ENCODE measurements around the gene KASH5.

The KASH5 gene

GRCh38 chr19:49387936-49388372 lies at the start of gene KASH5:
Gene KASH5 (plus strand): TSS chr19:49388249. CDS start chr19:49390884, 2,635 bp downstream.
- DNase-seq, result no peak

- no peak for DNase-seq
Observed at GRCh38 chr19:49338691-49339300, 49.3 kb upstream of the KASH5 start.

DNA sequence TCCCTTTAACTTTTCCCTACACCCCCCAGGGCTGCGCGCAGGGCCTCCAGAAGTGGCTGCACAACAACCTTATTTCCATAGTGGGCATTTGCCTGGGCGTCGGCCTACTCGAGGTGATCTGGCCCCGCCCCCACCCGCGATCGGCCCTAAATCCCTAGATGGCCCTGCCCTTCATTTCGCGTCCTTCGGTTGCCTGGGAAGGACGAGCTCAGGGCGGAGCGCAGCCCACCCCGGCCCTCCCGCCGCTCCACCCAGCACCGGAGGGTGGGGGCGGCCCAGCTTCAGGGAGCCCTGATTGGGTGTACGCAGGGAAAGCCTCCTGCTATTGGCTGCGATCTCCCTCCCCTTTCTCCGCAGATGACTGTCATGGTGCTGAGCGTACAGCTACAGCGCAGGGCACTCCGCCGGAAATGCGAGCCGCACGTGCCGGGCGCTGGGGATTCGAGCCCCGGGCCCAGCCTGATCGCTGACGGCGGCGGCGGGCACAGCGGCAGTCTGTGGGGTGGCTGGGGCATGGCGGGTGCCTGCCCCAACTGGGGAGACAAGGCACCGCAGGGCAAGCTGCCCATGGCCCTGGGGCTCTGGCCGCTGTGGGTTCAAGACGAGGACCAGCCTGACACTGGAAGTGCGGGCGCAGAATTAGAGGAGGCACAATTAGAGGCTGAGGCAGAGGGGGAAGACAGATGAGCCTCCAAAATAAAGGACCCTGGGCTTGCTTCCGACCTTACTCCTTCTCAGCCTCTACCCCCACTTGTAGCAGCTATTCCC lies 48.6 kb upstream of the KASH5 start:
- no peak for DNase-seq

GRCh38 chr19:49340069-49340864 lies 47.8 kb upstream of the KASH5 start:
- no peak for DNase-seq

DNA sequence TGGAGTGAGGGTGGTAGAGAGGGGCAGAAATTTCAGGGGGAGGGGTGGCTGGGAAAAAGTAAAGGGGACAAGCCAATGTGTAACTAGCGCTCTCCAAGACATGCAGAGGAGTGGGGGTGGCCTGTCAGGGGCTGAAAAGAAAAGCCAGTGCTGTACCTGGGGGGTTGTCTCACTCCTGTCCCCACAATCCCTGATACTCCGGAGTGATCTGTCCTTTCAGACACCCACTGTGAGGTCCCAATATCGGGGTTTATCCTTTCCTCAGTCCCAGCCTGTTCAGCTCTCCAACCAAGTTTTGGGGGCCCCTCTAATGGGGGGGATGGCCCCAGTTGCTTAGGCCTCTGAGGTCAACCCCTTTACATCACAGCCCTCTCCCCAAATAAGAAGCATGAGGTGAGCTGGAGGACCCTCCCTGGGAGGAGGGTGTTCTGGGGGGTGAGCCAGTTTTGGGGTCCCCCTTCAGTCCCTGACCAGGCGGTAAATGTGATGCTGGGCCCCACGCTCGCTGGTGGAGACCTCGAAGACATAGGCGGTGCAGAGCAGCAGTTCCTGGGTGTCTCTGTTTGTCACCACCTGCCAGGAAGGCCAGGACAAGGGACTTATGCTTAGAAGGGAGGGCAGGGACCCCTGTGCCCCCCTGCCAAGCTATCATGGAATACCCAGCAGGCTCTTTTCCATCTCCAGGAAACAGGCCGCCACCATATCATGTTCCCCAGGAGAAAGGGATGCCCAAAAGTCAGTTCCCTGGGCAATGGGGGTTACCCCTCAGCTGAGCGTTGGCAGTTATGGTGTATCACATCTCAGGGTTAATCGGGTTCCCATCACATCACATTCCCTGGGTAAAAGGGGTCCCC lies 47.0 kb upstream of the KASH5 start:
- no peak for DNase-seq

GRCh38 chr19:49342291-49342721 lies 45.7 kb upstream of the KASH5 start:
- no peak for DNase-seq

DNA sequence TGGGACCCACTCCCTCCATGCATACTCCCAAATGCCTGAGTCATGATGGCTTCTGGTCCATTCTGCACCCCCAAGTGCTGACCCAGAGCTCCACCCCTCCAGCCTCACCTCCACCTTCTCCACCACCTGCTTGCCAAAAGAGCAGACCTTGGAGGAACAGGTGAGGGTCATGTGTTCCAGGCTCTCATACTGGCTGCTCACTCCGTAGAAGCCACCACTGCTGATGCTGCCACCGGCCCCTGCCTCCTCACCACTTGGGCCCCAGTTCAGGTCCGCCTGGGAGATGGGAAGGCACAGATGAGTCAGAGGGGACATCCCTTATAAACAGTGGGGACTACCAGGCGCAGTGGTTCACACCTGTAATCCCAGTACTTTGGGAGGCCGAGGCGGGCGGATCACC lies 44.9 kb upstream of the KASH5 start:
- DNase-seq, result no peak

GRCh38 chr19:49344505-49345423 lies 43.3 kb upstream of the KASH5 start:
- DNase-seq, result no peak

- no peak for DNase-seq
Observed at GRCh38 chr19:49347191-49347590, 40.9 kb upstream of the KASH5 start.

GRCh38 chr19:49347835-49348234 lies 40.2 kb upstream of the KASH5 start:
- DNase-seq, result no peak

DNA sequence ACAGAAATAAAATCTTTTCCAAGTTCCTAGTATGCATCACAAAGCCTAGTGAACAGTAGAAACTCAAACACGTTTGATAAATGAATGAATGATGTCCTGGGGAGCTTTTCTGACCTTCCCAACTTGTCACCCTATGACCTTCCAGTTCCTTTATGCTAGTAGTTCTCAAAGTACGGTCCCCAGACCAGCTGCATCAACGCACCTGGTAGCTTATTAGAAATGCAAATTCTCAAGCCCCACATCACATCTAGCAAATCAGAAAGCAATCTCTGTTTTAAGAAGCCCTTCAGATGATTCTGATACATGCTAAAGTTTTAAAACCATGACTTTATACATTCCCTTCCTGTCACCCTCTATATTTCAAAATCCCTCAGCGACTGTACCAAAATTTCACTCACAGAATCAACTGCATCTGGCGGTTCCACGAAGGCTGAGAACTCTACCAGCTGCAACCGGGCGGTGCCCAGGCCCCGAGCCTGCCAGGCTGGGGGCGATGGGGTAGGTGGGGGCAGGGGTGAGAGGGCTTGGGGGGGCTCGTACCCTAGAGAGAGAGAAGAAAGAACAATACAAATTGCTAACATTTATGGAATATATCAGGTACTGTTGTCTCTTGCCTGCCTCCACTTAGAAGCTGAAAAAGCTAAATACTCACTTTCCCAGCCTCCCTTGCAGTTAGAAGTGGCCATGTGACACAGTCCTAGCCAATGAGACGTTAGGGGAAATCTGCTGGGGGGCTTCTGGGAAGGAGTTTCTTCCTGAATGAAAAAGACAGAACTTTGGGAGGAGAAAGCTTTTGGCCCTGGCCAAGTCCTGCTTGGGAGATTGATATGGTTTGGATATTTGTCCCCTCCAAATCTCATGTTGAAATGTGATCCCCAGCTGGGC lies 39.5 kb upstream of the KASH5 start:
- no peak for DNase-seq

- no peak for DNase-seq
Observed at GRCh38 chr19:49349567-49349966, 38.5 kb upstream of the KASH5 start.

GRCh38 chr19:49355909-49356353 lies 32.1 kb upstream of the KASH5 start:
- no peak for DNase-seq

DNA sequence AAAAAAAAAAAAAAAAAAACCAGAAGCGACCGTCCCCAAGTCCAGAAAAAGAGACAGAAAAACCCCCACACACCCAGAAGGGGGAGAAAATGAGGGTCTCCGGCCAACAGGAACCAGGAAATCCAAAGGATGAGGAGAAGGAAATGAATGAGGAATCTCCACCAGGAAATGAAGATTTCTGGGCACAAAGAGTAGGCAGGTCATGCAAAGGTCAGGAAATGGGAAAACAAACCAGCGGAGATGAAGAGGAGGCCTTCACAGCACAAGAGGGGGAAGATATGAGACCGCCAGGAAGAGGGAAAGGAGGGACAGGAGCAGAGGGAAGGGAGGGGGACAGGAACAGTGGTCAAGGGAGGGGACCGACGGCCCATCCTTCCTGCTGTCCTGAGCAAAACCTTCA lies 31.7 kb upstream of the KASH5 start:
- no peak for DNase-seq

DNA sequence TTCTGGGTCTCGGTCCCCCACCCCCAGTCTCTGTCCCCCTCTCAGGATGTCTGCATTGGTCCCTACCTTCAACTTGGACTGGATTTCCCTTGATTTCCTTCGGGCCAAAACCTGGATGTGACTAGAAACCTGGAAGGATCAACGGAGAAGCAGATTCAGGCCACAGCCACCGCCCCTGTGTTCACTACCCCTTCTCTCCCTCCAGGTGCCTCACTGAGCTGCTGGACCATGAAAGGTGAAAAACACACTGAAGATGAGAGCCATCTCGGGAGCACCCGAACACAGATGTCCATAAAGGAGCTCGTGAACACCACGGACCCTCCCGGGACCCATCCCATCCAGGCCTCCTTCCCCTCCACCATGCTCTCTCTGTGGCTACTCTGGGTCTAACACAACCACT lies 30.9 kb upstream of the KASH5 start:
- no peak for DNase-seq

DNA sequence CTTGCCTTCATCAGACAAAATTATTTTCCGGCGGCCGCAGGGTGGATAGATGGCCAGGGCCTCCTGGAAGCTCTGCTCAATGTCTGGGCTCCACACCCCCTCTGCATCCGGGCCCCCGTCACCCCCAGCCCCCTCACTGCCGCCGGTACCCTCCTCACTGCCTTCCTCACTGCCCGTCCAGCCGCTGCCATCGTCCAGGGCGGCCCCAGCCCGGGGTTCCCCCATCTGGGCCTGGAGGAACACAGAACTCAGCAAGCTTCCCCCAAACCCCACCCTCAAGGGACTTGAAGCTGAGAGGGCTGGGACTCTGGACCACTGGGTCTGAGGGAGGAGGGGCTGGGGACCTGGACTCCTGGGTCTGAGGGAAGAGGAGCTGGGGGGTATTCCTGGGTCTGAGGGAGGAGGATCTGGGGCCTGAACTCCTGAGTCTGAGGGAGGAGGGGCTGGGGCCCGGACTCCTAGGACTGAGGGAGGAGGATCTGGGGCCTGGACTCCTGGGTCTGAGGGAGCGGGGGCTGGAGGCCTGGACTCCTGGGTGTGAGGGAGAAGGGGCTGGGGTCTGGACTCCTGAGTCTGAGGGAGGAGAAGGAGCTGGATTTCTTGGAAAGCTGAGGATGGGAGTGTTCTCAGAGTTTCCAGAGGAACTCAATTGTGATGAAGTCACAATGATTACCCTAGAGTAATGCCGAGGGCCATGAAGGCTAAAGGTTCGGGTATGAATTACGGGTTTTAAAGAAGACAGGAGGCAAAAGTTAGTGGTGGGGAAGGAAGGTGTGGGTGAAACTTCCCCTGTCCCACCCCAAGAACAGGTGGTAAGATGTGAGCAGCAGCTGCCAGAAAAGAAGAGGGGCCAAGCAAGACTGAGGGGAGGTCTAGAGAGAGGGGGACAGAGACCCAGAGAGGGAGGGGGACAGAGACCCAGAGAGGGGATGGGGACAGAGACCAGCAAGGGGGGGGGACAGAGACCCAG lies 27.9 kb upstream of the KASH5 start:
- no peak for DNase-seq

DNA sequence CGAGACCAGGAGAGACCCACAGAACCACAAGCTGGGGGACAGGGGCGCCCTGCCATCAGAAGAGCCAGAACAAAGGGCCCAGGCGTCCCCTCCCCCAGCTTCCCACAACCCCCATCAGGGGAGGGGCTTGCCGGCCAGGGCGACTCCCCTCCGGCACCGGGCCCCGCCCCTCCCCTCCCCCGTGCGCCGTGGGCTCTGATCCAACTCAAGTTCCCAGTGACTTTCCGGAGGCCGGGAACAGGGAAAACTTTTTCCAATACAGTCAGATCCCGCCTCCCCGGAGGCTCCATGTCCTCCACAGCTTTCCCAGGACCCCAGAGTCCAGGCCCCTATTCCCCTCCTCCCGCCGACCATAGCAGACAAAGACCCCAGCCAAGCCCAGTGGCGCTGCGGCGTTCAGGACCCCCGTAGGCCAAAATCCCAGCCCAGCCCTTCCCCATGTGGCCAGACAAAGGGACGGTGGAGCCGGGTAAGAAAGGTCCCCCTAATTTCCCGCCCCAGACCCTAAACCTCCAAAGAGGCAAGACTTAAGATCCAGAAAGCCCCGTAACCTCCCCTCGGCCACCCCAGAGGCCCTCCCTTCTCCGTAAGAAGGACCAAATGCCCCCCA lies 26.5 kb upstream of the KASH5 start:
- peak; percentile 42 for DNase-seq

GRCh38 chr19:49362048-49362928 lies 25.8 kb upstream of the KASH5 start, which contains the start of gene TEAD2:
Gene TEAD2 (minus strand): TSS chr19:49362416. CDS start chr19:49360075, 2,341 bp downstream.
- DNase-seq, result no peak

Data from amniotic stem cell (primary cell).